ENCODE results near the gene TMIGD1. TPM values are rescaled to one million over a fixed set of nuclear protein-coding genes. Genes with fewer than 3 reads are reported as not detected.

Gene TMIGD1
- total and polyA plus RNA-seq, 2 donors (not counting 3 experiments of a cell fraction or from before 2014, with no cell fraction given) = not detected

DNA sequence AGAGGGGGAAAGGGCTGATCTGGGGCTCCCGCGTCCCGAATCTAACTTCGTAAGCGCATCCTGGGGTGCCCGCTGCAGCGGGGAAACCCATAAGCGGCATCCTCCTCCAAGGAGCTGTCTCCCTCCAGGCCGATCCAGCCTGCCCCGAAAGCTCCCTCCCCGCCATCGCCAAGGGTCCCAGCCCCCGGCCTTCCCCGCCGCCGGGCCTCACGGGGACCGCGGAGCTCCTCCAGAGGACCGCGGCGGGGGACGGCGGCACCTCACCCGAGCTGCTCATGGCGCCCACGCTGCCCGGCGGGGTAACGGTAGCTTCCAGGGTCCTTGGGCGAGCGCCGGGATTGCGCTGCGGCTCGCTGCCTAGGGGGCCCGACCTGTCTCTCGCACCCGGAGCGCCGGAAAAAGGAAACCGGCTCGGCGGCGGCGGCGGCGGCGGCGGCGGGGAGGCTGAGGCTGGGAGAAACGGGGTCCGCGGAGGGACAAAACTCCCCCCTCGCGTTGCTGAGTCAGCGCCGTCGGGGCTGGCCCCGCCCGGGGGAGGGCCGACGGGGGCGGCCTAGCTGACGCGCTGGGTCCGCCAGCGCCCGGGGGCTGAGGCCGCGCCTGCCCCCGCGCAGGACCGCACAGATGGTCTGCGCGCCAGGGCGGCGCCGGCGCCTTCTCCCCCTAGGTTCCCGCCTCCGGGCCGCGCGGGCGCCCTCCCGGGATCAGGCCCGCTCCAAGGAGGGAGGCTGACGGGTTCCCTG, 42.1 kb downstream of the TMIGD1 start, which contains the start of gene BLMH:
TSS of gene BLMH (minus strand) at position 402 of the 743 bp plus-strand sequence. CDS start at position 277, 125 bp downstream.
- H3K27me3 ChIP-seq (ENCODE audit: control insufficient read depth in 2 of 2, insufficient read depth in 2 of 2, low read length in 2 of 2) = peaks cover 0 to 2% of the 10 kb centered on the region in 2 experiments
- H3K4me1 ChIP-seq (ENCODE audit: control insufficient read depth, extremely low read depth, insufficient read depth, low read length) = peaks cover 15% of the 10 kb centered on the region
- intact Hi-C loops (cut with micrococcal nuclease) = loop anchor here (2.0 kb wide), 1 partner anchor 45 kb away; no protein-coding TSS in a partner anchor
- ChIA-PET POLR2A (interaction anchor here (0.5 to 1.0 kb wide), 2 partner anchors 45 to 223 kb away, joined by 3 read pairs; no protein-coding TSS in a partner anchor), CTCF (interaction anchor here (0.9 to 1.8 kb wide), 12 partner anchors 15 to 424 kb away, joined by 3 to 12 read pairs (median 4); partner anchors contain the start of gene GOSR1)
- H4K20me1 ChIP-seq (replicated peaks; ENCODE audit: control insufficient read depth, extremely low read depth, insufficient read depth, low read length) = no peaks in the 10 kb centered on the region
- BruUV-seq (replicated peaks) = no TSS peak
- FAIRE-seq = no peak
- H2AFZ ChIP-seq (ENCODE audit: low read depth, low read length) = peak within 1 kb of the TSS; percentile 98
- H3K27ac ChIP-seq (ENCODE audit: insufficient read depth, low read depth, low read length) = peak within 1 kb of the TSS; percentile 81
- H3K9me3 ChIP-seq (replicated peaks; ENCODE audit: control insufficient read depth, insufficient read depth, low read length) = no peaks in the 10 kb centered on the region
- H3K79me2 ChIP-seq (ENCODE audit: control insufficient read depth, insufficient read depth, low read length) = peaks cover 16% of the 10 kb centered on the region
- H3K9me1 ChIP-seq (replicated peaks; ENCODE audit: control insufficient read depth, extremely low read depth, insufficient read depth, low read length) = no peaks in the 10 kb centered on the region
- H3K9ac ChIP-seq (replicated peaks; ENCODE audit: extremely low read depth, insufficient read depth, low read length) = peak within 1 kb of the TSS; percentile 89
- TF ChIP-seq, protein P1, sequence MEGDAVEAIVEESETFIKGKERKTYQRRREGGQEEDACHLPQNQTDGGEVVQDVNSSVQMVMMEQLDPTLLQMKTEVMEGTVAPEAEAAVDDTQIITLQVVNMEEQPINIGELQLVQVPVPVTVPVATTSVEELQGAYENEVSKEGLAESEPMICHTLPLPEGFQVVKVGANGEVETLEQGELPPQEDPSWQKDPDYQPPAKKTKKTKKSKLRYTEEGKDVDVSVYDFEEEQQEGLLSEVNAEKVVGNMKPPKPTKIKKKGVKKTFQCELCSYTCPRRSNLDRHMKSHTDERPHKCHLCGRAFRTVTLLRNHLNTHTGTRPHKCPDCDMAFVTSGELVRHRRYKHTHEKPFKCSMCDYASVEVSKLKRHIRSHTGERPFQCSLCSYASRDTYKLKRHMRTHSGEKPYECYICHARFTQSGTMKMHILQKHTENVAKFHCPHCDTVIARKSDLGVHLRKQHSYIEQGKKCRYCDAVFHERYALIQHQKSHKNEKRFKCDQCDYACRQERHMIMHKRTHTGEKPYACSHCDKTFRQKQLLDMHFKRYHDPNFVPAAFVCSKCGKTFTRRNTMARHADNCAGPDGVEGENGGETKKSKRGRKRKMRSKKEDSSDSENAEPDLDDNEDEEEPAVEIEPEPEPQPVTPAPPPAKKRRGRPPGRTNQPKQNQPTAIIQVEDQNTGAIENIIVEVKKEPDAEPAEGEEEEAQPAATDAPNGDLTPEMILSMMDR (IDR thresholded peaks at IDR 0.05; ENCODE audit: extremely low read depth in 1 of 2, insufficient read depth in 1 of 2, low read depth in 1 of 2, low read length in 2 of 2) = no peak
- TF ChIP-seq EZH2 (IDR thresholded peaks at IDR 0.05; ENCODE audit: borderline replicate concordance, low read depth, low read length, severe bottlenecking) = no peak
- TF ChIP-seq FOS (IDR thresholded peaks at IDR 0.05; ENCODE audit: borderline replicate concordance, insufficient read depth, low read length) = peak; percentile 14
- no peak for TF ChIP-seq GATA2 (IDR thresholded peaks at IDR 0.05; ENCODE audit: insufficient read depth, insufficient read length, low read depth, low read length)
- TF ChIP-seq MYC (IDR thresholded peaks at IDR 0.05; ENCODE audit: low read depth, low read length) = no peak
- TF ChIP-seq JUN (IDR thresholded peaks at IDR 0.05; ENCODE audit: borderline replicate concordance, insufficient read depth, insufficient read length, low read depth) = no peak
- TF ChIP-seq, protein P2, sequence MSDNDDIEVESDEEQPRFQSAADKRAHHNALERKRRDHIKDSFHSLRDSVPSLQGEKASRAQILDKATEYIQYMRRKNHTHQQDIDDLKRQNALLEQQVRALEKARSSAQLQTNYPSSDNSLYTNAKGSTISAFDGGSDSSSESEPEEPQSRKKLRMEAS (IDR thresholded peaks at IDR 0.05; ENCODE audit: insufficient read depth, insufficient read length) = no peak
- TF ChIP-seq POLR2AphosphoS5 (IDR thresholded peaks at IDR 0.05; ENCODE audit: insufficient read depth, low read depth, low read length) = peak; percentile 98
- peak; percentile 94 for TF ChIP-seq POLR2A (IDR thresholded peaks at IDR 0.05; ENCODE audit: low read depth, low read length)
- peak within 1 kb of the TSS; percentile 91 for H3K4me2 ChIP-seq (ENCODE audit: insufficient read depth, low read length)
- peaks cover 0 to 4% of the 10 kb centered on the region in 2 experiments for H3K36me3 ChIP-seq (ENCODE audit: control insufficient read depth in 2 of 2, extremely low read depth in 1 of 2, insufficient read depth in 2 of 2, low read length in 2 of 2)
- H3K4me3 ChIP-seq (replicated peaks in 1 of 3; ENCODE audit: insufficient read depth in 1 of 3, low read depth in 1 of 3, low read length in 3 of 3) = peak within 1 kb of the TSS; percentile 23 to 86 (median 74)
- DNase-seq (ENCODE audit: low read depth, low spot score) = peak; percentile 86
- dilution Hi-C loops (cut with MboI; ENCODE audit: extremely low pct_ligation_motif_present, low sequenced_read_pairs) = no loop called here
